H1 (cell line): ENCODE measurements around the gene ZDHHC3. TPM values are rescaled to one million over a fixed set of nuclear protein-coding genes. Genes with fewer than 3 reads are reported as not detected.

Source experiments
- CTCF ChIA-PET: fragments of 300-600 bp; sonication (Branson Sonifier 250); formaldehyde crosslinking; loops from one replicate; lab custom pipeline; 2021; ENCODE audit not compliant: partially characterized antibody; lab: Charles Lee
- POLR2A ChIA-PET: fragments of 300-600 bp; sonication (Branson Sonifier 250); formaldehyde crosslinking; loops from one replicate; lab custom pipeline; 2021; ENCODE audit warnings: inconsistent platforms; ENCODE audit not compliant: partially characterized antibody; lab: Charles Lee
- DNase-seq, 2 experiments: peaks; one replicate each; pipeline versions ENCODE4 v3.0.0 to v3.0.0-alpha.2; 2010 to 2022; ENCODE audit warnings: low spot score in 2 of 2, low read depth in 1 of 2, mixed read lengths in 1 of 2
- FAIRE-seq: peaks from 2 replicates; lab custom pipeline; 2011; peaks lifted over from hg19 to GRCh38; lab: Jason Lieb, UNC
- H2AFZ ChIP-seq: 2 replicates; pipeline ENCODE4 v1.8.1; 2012; ENCODE audit warnings: low read length, inconsistent platforms
- H2AK5ac ChIP-seq: 2 replicates; pipeline ENCODE4 v1.6.1; 2013; ENCODE audit warnings: low read depth, low read length
- H2BK120ac ChIP-seq: replicated peaks from 2 replicates; pipeline ENCODE3; 2013; ENCODE audit warnings: low read depth, low read length, inconsistent platforms
- H2BK12ac ChIP-seq: 2 replicates; pipeline ENCODE4 v1.6.1; 2013; ENCODE audit warnings: low read depth, low read length
- H2BK15ac ChIP-seq: 2 replicates; pipeline ENCODE4 v1.6.1; 2013; ENCODE audit warnings: low read length
- H2BK20ac ChIP-seq: 2 replicates; pipeline ENCODE4 v1.6.1; 2013; ENCODE audit warnings: low read length
- H2BK5ac ChIP-seq: 2 replicates; pipeline ENCODE4 v1.6.1; 2013; ENCODE audit warnings: low read depth, low read length
- H3K14ac ChIP-seq: 2 replicates; pipeline ENCODE4 v1.6.1; 2013; ENCODE audit warnings: inconsistent platforms; ENCODE audit not compliant: insufficient read length
- H3K18ac ChIP-seq: 2 replicates; pipeline ENCODE4 v1.6.1; 2013; ENCODE audit warnings: low read length; ENCODE audit errors: extremely low read depth
- H3K23ac ChIP-seq: 2 replicates; pipeline ENCODE4 v1.6.1; 2013; ENCODE audit warnings: inconsistent platforms; ENCODE audit not compliant: insufficient read length
- H3K23me2 ChIP-seq: 2 replicates; pipeline ENCODE4 v1.6.1; 2013; ENCODE audit warnings: low read depth, low read length
- H3K27ac ChIP-seq: 2 replicates; pipeline ENCODE4 v1.6.1; 2011; ENCODE audit warnings: low read depth, low read length, inconsistent platforms
- H3K27me3 ChIP-seq, 4 experiments: replicated peaks in 1 of 4; 1 replicate in 1 of 4; 2 replicates in 3 of 4; pipeline versions ENCODE4 v1.6.1 to v1.8.1; 2011 to 2013; ENCODE audit warnings: low read length in 3 of 4, mild to moderate bottlenecking in 3 of 4, inconsistent platforms in 2 of 4, mixed read lengths in 2 of 4, moderate library complexity in 1 of 4; ENCODE audit not compliant: control insufficient read depth in 3 of 4, insufficient read depth in 3 of 4; ENCODE audit errors: extremely low read depth in 1 of 4
- H3K36me3 ChIP-seq, 4 experiments: 2 replicates each; pipeline versions ENCODE4 v1.6.1 to v1.8.1; 2011 to 2013; ENCODE audit warnings: mild to moderate bottlenecking in 4 of 4, low read length in 3 of 4, moderate library complexity in 2 of 4, control low read depth in 1 of 4, inconsistent platforms in 1 of 4; ENCODE audit not compliant: insufficient read depth in 4 of 4, control insufficient read depth in 2 of 4
- H3K4ac ChIP-seq: replicated peaks from 2 replicates; pipeline ENCODE3; 2013; ENCODE audit warnings: low read length, low read depth, mixed read lengths, inconsistent platforms; ENCODE audit not compliant: insufficient read length
- H3K4me1 ChIP-seq, 4 experiments: replicated peaks in 1 of 4; 1 replicate in 1 of 4; 2 replicates in 3 of 4; pipeline versions ENCODE4 v1.6.1 to v1.8.1; 2011 to 2013; ENCODE audit warnings: low read length in 3 of 4, inconsistent platforms in 2 of 4, mixed read lengths in 1 of 4; ENCODE audit not compliant: insufficient read depth in 4 of 4, control insufficient read depth in 3 of 4
- H3K4me2 ChIP-seq, 2 experiments: 2 replicates each; pipeline versions ENCODE4 v1.6.1 to v1.8.1; 2011 to 2013; ENCODE audit warnings: low read depth in 2 of 2, low read length in 2 of 2, control low read depth in 1 of 2, inconsistent platforms in 1 of 2, mild to moderate bottlenecking in 1 of 2; ENCODE audit not compliant: insufficient read depth in 1 of 2
- H3K4me3 ChIP-seq, 4 experiments: fragments of 200-600, 300-600 bp in 1 of 4; sonication (generic), shearing (Covaris generic), sonication (Bioruptor Twin) in 1 of 4; 2 replicates each; pipeline versions ENCODE4 v1.5.1 to v1.8.1; 2011 to 2016; ENCODE audit warnings: low read length in 4 of 4, low read depth in 3 of 4, control low read depth in 2 of 4, inconsistent platforms in 2 of 4, mild to moderate bottlenecking in 2 of 4, mixed read lengths in 1 of 4, moderate library complexity in 1 of 4; ENCODE audit not compliant: insufficient read depth in 2 of 4; ENCODE audit errors: extremely low read depth in 1 of 4
- H3K56ac ChIP-seq: replicated peaks from 2 replicates; pipeline ENCODE3; 2013; ENCODE audit warnings: low read depth, mild to moderate bottlenecking, mixed read lengths, low read length, inconsistent platforms; ENCODE audit not compliant: insufficient read length
- H3K79me1 ChIP-seq: 2 replicates; pipeline ENCODE4 v1.6.1; 2013; ENCODE audit warnings: low read depth, low read length, control low read depth
- H3K79me2 ChIP-seq, 2 experiments: 2 replicates each; pipeline versions ENCODE4 v1.6.1 to v1.8.1; 2012 to 2013; ENCODE audit warnings: low read length in 2 of 2, mild to moderate bottlenecking in 2 of 2, inconsistent platforms in 1 of 2; ENCODE audit not compliant: insufficient read depth in 2 of 2, control insufficient read depth in 1 of 2
- H3K9ac ChIP-seq, 4 experiments: replicated peaks in 1 of 4; 1 replicate in 1 of 4; 2 replicates in 3 of 4; pipeline versions ENCODE4 v1.6.1 to v1.8.1; 2011 to 2013; ENCODE audit warnings: low read depth in 3 of 4, low read length in 3 of 4, control low read depth in 2 of 4, mild to moderate bottlenecking in 2 of 4, moderate library complexity in 2 of 4, inconsistent platforms in 1 of 4; ENCODE audit errors: extremely low read depth in 1 of 4
- H3K9me3 ChIP-seq, 2 experiments: 2 replicates each; pipeline versions ENCODE4 v1.6.1 to v1.8.1; 2012 to 2013; ENCODE audit warnings: mild to moderate bottlenecking in 2 of 2, moderate library complexity in 2 of 2, control low read depth in 1 of 2, inconsistent platforms in 1 of 2, low read depth in 1 of 2, low read length in 1 of 2, mixed read lengths in 1 of 2; ENCODE audit not compliant: insufficient read depth in 2 of 2
- H4K20me1 ChIP-seq, 2 experiments: replicated peaks in 1 of 2; 2 replicates each; pipeline versions ENCODE3 to v1.8.1; 2011 to 2013; ENCODE audit warnings: inconsistent platforms in 2 of 2, low read length in 2 of 2, mild to moderate bottlenecking in 1 of 2; ENCODE audit not compliant: insufficient read depth in 2 of 2, control insufficient read depth in 1 of 2
- H4K5ac ChIP-seq: 2 replicates; pipeline ENCODE4 v1.6.1; 2013; ENCODE audit warnings: low read length, low read depth, mixed read lengths, inconsistent platforms; ENCODE audit not compliant: insufficient read length
- H4K8ac ChIP-seq: 2 replicates; pipeline ENCODE4 v1.8.0; 2013; ENCODE audit warnings: mild to moderate bottlenecking, moderate library complexity, low read length, inconsistent platforms; ENCODE audit not compliant: insufficient read depth; ENCODE audit errors: extremely low read depth
- H4K91ac ChIP-seq: replicated peaks from 2 replicates; pipeline ENCODE3; 2013; ENCODE audit warnings: low read length, mixed read lengths, inconsistent platforms; ENCODE audit not compliant: insufficient read length
- ASH2L ChIP-seq: fragments of 200-600, 300-600 bp; sonication (generic); IDR thresholded peaks from one replicate; pipeline ENCODE4 v1.7.1; 2017; ENCODE audit warnings: low read length
- CHD1 ChIP-seq: IDR thresholded peaks from 2 replicates; pipeline ENCODE4 v1.6.1; 2012; ENCODE audit warnings: low read depth, low read length, improper control_type of control experiment
- HDAC6 ChIP-seq: IDR thresholded peaks from one replicate; pipeline ENCODE4 v1.7.1; 2012; ENCODE audit warnings: low read depth, mild to moderate bottlenecking, inconsistent platforms, low read length, moderate library complexity
- MAFK ChIP-seq: IDR thresholded peaks from 2 replicates; pipeline ENCODE4 v1.6.1; 2012; ENCODE audit warnings: low read depth, mild to moderate bottlenecking, improper control_type of control experiment, low read length
- NANOG ChIP-seq: IDR thresholded peaks from 2 replicates; pipeline ENCODE4 v1.6.1; 2011; ENCODE audit warnings: low read length, low read depth, mild to moderate bottlenecking, inconsistent platforms; ENCODE audit not compliant: insufficient read depth, poor library complexity, severe bottlenecking
- PHF8 ChIP-seq: fragments of 200-600 bp; sonication (generic); conservative IDR thresholded peaks from 2 replicates; pipeline ENCODE4 v1.7.1; 2012; ENCODE audit warnings: low read depth, mild to moderate bottlenecking, inconsistent platforms, low read length, moderate library complexity
- SIX5 ChIP-seq: IDR thresholded peaks from 2 replicates; pipeline ENCODE4 v1.6.1; 2011; ENCODE audit warnings: mild to moderate bottlenecking, low read depth, low read length
- SP1 ChIP-seq: IDR thresholded peaks from 2 replicates; pipeline ENCODE4 v1.6.1; 2011; ENCODE audit warnings: low read depth, low read length
- TCF12 ChIP-seq: IDR thresholded peaks from 2 replicates; pipeline ENCODE4 v1.6.1; 2011; ENCODE audit warnings: low read depth, mild to moderate bottlenecking, low read length
- WGBS, 2 experiments: shearing (Covaris generic) in 1 of 2; methylation state at CpG; one replicate each; pipeline versions ENCODE4 v1.1.6 to v1.1.7; 2013 to 2015; ENCODE audit warnings: low lambda C conversion rate in 2 of 2, mixed read lengths in 2 of 2, inconsistent platforms in 1 of 2, low coverage in 1 of 2, missing lambda C conversion rate in 1 of 2; ENCODE audit not compliant: insufficient replicate concordance in 2 of 2, insufficient coverage in 1 of 2, insufficient read length in 1 of 2; ENCODE audit errors: extremely low coverage in 1 of 2, missing lambda C conversion rate in 1 of 2; 5-methylcytosine and 5-hydroxymethylcytosine counted together
- polyA plus RNA-seq, 7 experiments: library from polyadenylated mRNA; depleted of rRNA in 3 of 7; stranded (reverse) in 5 of 7; unstranded in 2 of 7; fragments of >200 nt in 5 of 7; fragments of 200-250 nt in 2 of 7; gene quantifications; 1 replicate in 5 of 7; 2 replicates in 1 of 7; 4 replicates in 1 of 7; pipeline versions ENCODE4 v1.2.1 to v1.2.3, GENCODE V29; 2011 to 2013; ENCODE audit warnings: missing spikeins in 2 of 7, mixed read lengths in 2 of 7
- total RNA-seq: library from RNA; stranded (reverse); fragmentation: NEBNext Ultra II Directional; extraction: Animal tissue kit (Norgen Biotek cat#: 25700); gene quantifications from 2 replicates; pipeline ENCODE4 v1.2.1, GENCODE V29; 2021
- TF ChIP-seq, protein P1 (sequence below): IDR thresholded peaks from 2 replicates; pipeline ENCODE4 v1.6.1; 2012; ENCODE audit warnings: low read length, inconsistent platforms
- TF ChIP-seq, protein P2 (sequence below), 3 experiments: IDR thresholded peaks; 1 replicate in 2 of 3; 2 replicates in 1 of 3; pipeline versions ENCODE4 v1.5.1 to v1.6.1; 2011; ENCODE audit warnings: low read length in 3 of 3, mild to moderate bottlenecking in 3 of 3, inconsistent platforms in 2 of 3, low read depth in 1 of 3, moderate library complexity in 1 of 3; ENCODE audit not compliant: insufficient read depth in 1 of 3; ENCODE audit errors: control extremely low read depth in 1 of 3

Gene ZDHHC3
- total and polyA plus RNA-seq, 2 of the 8 experiments (the other 6 are each of a cell fraction or from before 2014, with no cell fraction given) = 77.4 to 88.7 TPM

DNA sequence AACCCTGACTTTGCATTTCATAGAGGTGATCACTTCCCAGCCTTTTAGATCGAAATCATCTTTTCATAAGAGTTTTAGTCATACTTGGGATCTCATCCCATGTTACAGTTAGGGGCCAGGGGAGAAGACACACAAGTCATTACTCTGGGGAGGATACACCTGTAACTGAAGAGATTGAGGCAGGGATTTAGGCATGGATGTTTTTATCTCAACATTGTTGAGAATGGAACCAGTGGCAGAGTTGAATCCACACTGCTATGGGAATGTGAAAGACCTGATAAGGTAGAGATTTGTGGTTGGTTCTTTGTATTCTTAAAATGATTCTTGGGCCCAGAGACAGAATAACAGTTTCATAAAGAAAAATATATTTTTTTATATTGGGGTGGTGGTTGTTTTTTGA lies 33.9 kb upstream of the ZDHHC3 start:
- no peaks in the 10 kb centered on the region for H3K79me1 ChIP-seq
- CTCF ChIA-PET = no interaction called here
- no peak overlapping the region for H4K5ac ChIP-seq
- WGBS, 2 experiments = 80% methylated on average over 1 of the region's 1 CpG; no CpG with 5 or more reads in 1 of the 2 experiments
- H3K4me1 ChIP-seq = no peaks in the 10 kb centered on the region
- H3K4me3 ChIP-seq = no peak overlapping the region
- no peak overlapping the region for H3K4ac ChIP-seq
- H3K18ac ChIP-seq = no peak overlapping the region
- no peak overlapping the region for H3K56ac ChIP-seq
- no peak overlapping the region for H2AK5ac ChIP-seq
- no peak overlapping the region for H2BK5ac ChIP-seq
- POLR2A ChIA-PET = no interaction called here
- H4K20me1 ChIP-seq = peaks cover 0 to 4% of the 10 kb centered on the region in 2 experiments
- no peak overlapping the region for H3K14ac ChIP-seq
- H3K79me2 ChIP-seq = no peaks in the 10 kb centered on the region
- H3K4me2 ChIP-seq = no peak overlapping the region
- H2AFZ ChIP-seq = no peak overlapping the region
- no peak overlapping the region for H2BK20ac ChIP-seq
- H3K9me3 ChIP-seq = peaks cover 0 to 4% of the 10 kb centered on the region in 2 experiments; a peak in 2 of 4 replicates
- H2BK15ac ChIP-seq = no peak overlapping the region
- H2BK12ac ChIP-seq = no peak overlapping the region
- DNase-seq (no peak), FAIRE-seq (no peak)
- H3K9ac ChIP-seq = no peak overlapping the region
- H3K36me3 ChIP-seq = peaks cover 18 to 60% (median 50%) of the 10 kb centered on the region in 4 experiments
- no peak overlapping the region for H2BK120ac ChIP-seq
- no peak overlapping the region for H4K8ac ChIP-seq
- H3K23me2 ChIP-seq = no peaks in the 10 kb centered on the region
- H3K23ac ChIP-seq = no peak overlapping the region
- H4K91ac ChIP-seq = no peak overlapping the region
- no peaks in the 10 kb centered on the region for H3K27me3 ChIP-seq
- no peak overlapping the region for H3K27ac ChIP-seq
- TF ChIP-seq, protein P1, sequence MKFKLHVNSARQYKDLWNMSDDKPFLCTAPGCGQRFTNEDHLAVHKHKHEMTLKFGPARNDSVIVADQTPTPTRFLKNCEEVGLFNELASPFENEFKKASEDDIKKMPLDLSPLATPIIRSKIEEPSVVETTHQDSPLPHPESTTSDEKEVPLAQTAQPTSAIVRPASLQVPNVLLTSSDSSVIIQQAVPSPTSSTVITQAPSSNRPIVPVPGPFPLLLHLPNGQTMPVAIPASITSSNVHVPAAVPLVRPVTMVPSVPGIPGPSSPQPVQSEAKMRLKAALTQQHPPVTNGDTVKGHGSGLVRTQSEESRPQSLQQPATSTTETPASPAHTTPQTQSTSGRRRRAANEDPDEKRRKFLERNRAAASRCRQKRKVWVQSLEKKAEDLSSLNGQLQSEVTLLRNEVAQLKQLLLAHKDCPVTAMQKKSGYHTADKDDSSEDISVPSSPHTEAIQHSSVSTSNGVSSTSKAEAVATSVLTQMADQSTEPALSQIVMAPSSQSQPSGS = no peak
- TF ChIP-seq, protein P2, sequence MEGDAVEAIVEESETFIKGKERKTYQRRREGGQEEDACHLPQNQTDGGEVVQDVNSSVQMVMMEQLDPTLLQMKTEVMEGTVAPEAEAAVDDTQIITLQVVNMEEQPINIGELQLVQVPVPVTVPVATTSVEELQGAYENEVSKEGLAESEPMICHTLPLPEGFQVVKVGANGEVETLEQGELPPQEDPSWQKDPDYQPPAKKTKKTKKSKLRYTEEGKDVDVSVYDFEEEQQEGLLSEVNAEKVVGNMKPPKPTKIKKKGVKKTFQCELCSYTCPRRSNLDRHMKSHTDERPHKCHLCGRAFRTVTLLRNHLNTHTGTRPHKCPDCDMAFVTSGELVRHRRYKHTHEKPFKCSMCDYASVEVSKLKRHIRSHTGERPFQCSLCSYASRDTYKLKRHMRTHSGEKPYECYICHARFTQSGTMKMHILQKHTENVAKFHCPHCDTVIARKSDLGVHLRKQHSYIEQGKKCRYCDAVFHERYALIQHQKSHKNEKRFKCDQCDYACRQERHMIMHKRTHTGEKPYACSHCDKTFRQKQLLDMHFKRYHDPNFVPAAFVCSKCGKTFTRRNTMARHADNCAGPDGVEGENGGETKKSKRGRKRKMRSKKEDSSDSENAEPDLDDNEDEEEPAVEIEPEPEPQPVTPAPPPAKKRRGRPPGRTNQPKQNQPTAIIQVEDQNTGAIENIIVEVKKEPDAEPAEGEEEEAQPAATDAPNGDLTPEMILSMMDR (IDR thresholded peaks at IDR 0.05; ENCODE audit: control extremely low read depth in 1 of 3, insufficient read depth in 1 of 3, low read depth in 1 of 3, low read length in 3 of 3) = no peak
- TF ChIP-seq TCF12 (no peak), PHF8 (no peak), ASH2L (no peak), HDAC6 (no peak), SP1 (no peak), SIX5 (no peak), MAFK (no peak), NANOG (no peak), CHD1 (no peak)
